Liver (tissue), 3 donors: ENCODE results near the gene XPR1.

Experiments used
- ATF3 ChIP-seq: IDR thresholded peaks from 2 replicates; pipeline ENCODE4 v1.6.1; 2016; ENCODE audit warnings: antibody characterized with exemption
- CTCF ChIP-seq: fragments of 150-350 bp; IDR thresholded peaks from 2 replicates; pipeline ENCODE4 v1.5.1; 2017; ENCODE audit warnings: improper control_type of control experiment, low read depth, low read length; ENCODE audit not compliant: missing input control
- FOXA1 ChIP-seq: IDR thresholded peaks from 2 replicates; pipeline ENCODE4 v1.6.1; 2016; ENCODE audit warnings: antibody characterized with exemption
- FOXA2 ChIP-seq: IDR thresholded peaks from 2 replicates; pipeline ENCODE4 v1.6.1; 2016; ENCODE audit warnings: antibody characterized with exemption
- JUND ChIP-seq, 2 donors: IDR thresholded peaks; 2 replicates each; pipeline ENCODE4 v1.6.1; 2016; ENCODE audit warnings: antibody characterized with exemption in 2 of 2
- RAD21 ChIP-seq, 2 donors: IDR thresholded peaks; 2 replicates each; pipeline ENCODE4 v1.6.1; 2016; ENCODE audit warnings: antibody characterized with exemption in 2 of 2, mild to moderate bottlenecking in 2 of 2
- REST ChIP-seq: IDR thresholded peaks from 2 replicates; pipeline ENCODE4 v1.6.1; 2016; ENCODE audit warnings: antibody characterized with exemption, mild to moderate bottlenecking
- TAF1 ChIP-seq: conservative IDR thresholded peaks from 2 replicates; pipeline ENCODE4 v1.6.1; 2016; ENCODE audit warnings: antibody characterized with exemption, mild to moderate bottlenecking
- YY1 ChIP-seq: IDR thresholded peaks from 2 replicates; pipeline ENCODE4 v1.6.1; 2016; ENCODE audit warnings: antibody characterized with exemption, mild to moderate bottlenecking
- donor health status: healthy.
- donor health status: healthy.

- TF ChIP-seq CTCF, result no peak
- no peak for TF ChIP-seq ATF3
- no peak for TF ChIP-seq RAD21 (IDR thresholded peaks at IDR 0.05)
- TF ChIP-seq YY1, result no peak
- TF ChIP-seq FOXA2, result no peak
- TF ChIP-seq JUND (IDR thresholded peaks at IDR 0.05), result no peak
- TF ChIP-seq TAF1, result no peak
- TF ChIP-seq FOXA1, result no peak
- no peak for TF ChIP-seq REST
These were observed 298.9 kb downstream of the XPR1 start for GRCh38 chr1:180930687-180931086.
